K562 (cell line): ENCODE measurements around the gene ODAD3. TPM values are rescaled to one million over a fixed set of nuclear protein-coding genes. Genes with fewer than 3 reads are reported as not detected.
A peak's percentile ranks its signal among the peaks of the same experiment; 100 is the strongest.

Experiments used
- CTBP1 ChIP-seq: fragments of 450-650 bp; IDR thresholded peaks from 2 replicates; pipeline ENCODE4 v1.6.1; 2016; ENCODE audit warnings: borderline replicate concordance
- ESRRA ChIP-seq: fragments of 450-650 bp; IDR thresholded peaks from 2 replicates; pipeline ENCODE4 v1.6.1; 2014; ENCODE audit warnings: low read depth, mild to moderate bottlenecking, moderate library complexity, borderline replicate concordance
- MITF ChIP-seq: IDR thresholded peaks from 2 replicates; pipeline ENCODE4 v1.6.1; 2014; ENCODE audit warnings: antibody characterized with exemption
- NR3C1 ChIP-seq: sonication (generic); formaldehyde crosslinking; IDR thresholded peaks from 2 replicates; pipeline ENCODE4 v1.8.1; 2022; ENCODE audit warnings: missing genetic modification reagents
- RREB1 ChIP-seq: fragments of 250-450 bp; sonication (Bioruptor Pico); IDR thresholded peaks from 2 replicates; pipeline ENCODE4 v1.4.0; 2020
- STAT6 ChIP-seq: sonication (generic); formaldehyde crosslinking; IDR thresholded peaks from 2 replicates; pipeline ENCODE4 v1.8.1; 2023; ENCODE audit warnings: mild to moderate bottlenecking, missing genetic modification reagents
- ZNF263 ChIP-seq: sonication (generic); formaldehyde crosslinking; IDR thresholded peaks from 2 replicates; pipeline ENCODE4 v1.8.0; 2022; ENCODE audit warnings: mild to moderate bottlenecking, missing genetic modification reagents, borderline replicate concordance
- ZNF444 ChIP-seq: fragments of 250-450 bp; sonication (Bioruptor Pico); IDR thresholded peaks from 2 replicates; pipeline ENCODE4 v1.4.0; 2020; ENCODE audit warnings: mild to moderate bottlenecking, moderate library complexity
- ZNF586 ChIP-seq: fragments of 450-650 bp; formaldehyde crosslinking; conservative IDR thresholded peaks from 2 replicates; pipeline ENCODE4 v1.4.0; 2020; ENCODE audit warnings: mild to moderate bottlenecking, moderate library complexity
- ZNF589 ChIP-seq: fragments of 200-800 bp; sonication (Bioruptor generic); IDR thresholded peaks from 2 replicates; pipeline ENCODE4 v1.6.1; 2016; ENCODE audit warnings: low read depth, missing genetic modification characterization, missing compliant biosample characterization
- ZNF740 ChIP-seq, 3 experiments: fragments of 200-800 bp in 1 of 3; sonication (Bioruptor generic) in 1 of 3; sonication (generic) in 1 of 3; formaldehyde crosslinking in 1 of 3; IDR thresholded peaks; 2 replicates each; pipeline versions ENCODE4 v1.6.1 to v1.8.0; 2016 to 2022; ENCODE audit warnings: mild to moderate bottlenecking in 2 of 3, missing compliant biosample characterization in 2 of 3, missing genetic modification characterization in 2 of 3, missing genetic modification reagents in 1 of 3
- polyA plus RNA-seq, 8 experiments: library from polyadenylated mRNA; depleted of rRNA in 4 of 8; stranded (reverse) in 5 of 8; unstranded in 3 of 8; fragments of >200 nt; fragmentation: Nextera tagmentation in 2 of 8; fragmentation: Illumina TruSeq in 1 of 8; extraction: Ambion mirVana in 2 of 8; extraction: Trizol in 1 of 8; gene quantifications; 2 replicates each; pipeline versions ENCODE4 v1.2.1 to v1.2.3, GENCODE V29; 2011 to 2014; ENCODE audit warnings: inconsistent platforms in 1 of 8, missing spikeins in 1 of 8
- total RNA-seq, 7 experiments: library from RNA; depleted of rRNA in 6 of 7; stranded (reverse); fragments of >200 nt in 6 of 7; fragmentation: Illumina TruSeq in 2 of 7; extraction: Trizol in 2 of 7; gene quantifications; 2 replicates each; pipeline versions ENCODE4 v1.2.1 to v1.2.3, GENCODE V29; 2011 to 2021; ENCODE audit warnings: low replicate concordance in 1 of 7

Gene ODAD3
- total and polyA plus RNA-seq, 9 of the 15 experiments (the other 6 are each of a cell fraction or from before 2014, with no cell fraction given), result 0.07 to 0.72 (median 0.14) TPM; not detected in 2

GRCh38 chr19:11479898-11480714 lies 45.2 kb upstream of the ODAD3 start (continued):
- no peak for TF ChIP-seq ZNF263 (CRISPR knock-in tag)
- peak; percentile 90 for TF ChIP-seq ZNF740 (CRISPR knock-in tag; IDR thresholded peaks at IDR 0.05)
- TF ChIP-seq ZNF740 (tag; IDR thresholded peaks at IDR 0.05), result peak in 1 of 2 experiments; percentile 57; a peak in 1 of 4 replicates
- TF ChIP-seq ZNF586 (CRISPR knock-in tag), result no peak
- TF ChIP-seq ESRRA, result 0 out of 2 replicates have a peak, but pooled peaks have one; percentile 4
- peak; percentile 11; the same call in 1 of the 2 replicates for TF ChIP-seq NR3C1
- no peak for TF ChIP-seq STAT6 (CRISPR knock-in tag)
- TF ChIP-seq MITF, result no peak
- 0 out of 2 replicates have a peak, but pooled peaks have one; percentile 9 for TF ChIP-seq ZNF589
- TF ChIP-seq CTBP1, result peak; percentile 49
- TF ChIP-seq ZNF444 (CRISPR knock-in tag), result no peak
- TF ChIP-seq RREB1 (CRISPR knock-in tag), result peak; percentile 87; the same call in 1 of the 2 replicates
